Measurements from ENCODE around the gene CLDN5. TPM values are rescaled to one million over a fixed set of nuclear protein-coding genes. Genes with fewer than 3 reads are reported as not detected.

The CLDN5 gene
- total RNA-seq, 1 donor from 2014 or later = 228 TPM

DNA sequence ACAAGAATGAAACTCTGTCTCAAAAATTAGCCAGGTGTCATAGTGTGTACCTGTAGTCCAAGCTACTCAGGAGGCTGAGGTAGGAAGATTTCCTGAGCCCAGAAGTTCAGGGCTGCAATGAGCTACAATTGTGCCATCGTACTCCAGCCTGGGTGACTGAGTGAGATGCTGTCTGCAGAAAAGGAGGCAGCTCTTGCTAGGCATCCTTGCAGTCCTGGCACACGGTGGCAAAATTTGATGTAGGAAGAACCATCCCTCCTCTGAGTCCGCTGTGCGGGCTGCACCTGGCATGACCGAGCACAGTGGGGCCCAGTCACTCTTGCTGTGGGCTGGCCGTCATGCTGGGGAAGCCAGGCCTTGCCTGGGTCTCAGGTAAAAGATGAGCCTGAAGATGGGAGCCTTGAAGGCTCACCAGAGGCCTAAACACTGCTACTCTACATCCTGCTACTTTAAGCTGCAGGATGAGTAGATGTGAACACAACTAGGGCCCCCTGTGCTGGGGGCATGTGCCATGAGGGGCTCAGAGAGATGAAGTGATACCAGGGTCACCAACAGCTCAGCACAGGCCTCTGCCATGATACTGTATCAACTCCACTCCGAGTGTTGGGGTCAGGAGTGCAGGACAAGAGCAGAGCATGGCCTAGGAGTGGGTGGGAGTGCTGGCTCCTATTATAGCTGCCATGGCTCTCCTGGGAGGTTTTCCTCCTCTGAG is 25.9 kb downstream of the CLDN5 start:
- no peaks in the 10 kb centered on the region for H3K4me1 ChIP-seq
- H3K27ac ChIP-seq = no peak overlapping the region
- H3K4me3 ChIP-seq = no peak overlapping the region
- no peaks in the 10 kb centered on the region for H3K36me3 ChIP-seq
- intact Hi-C loops (cut with DNase I) = no loop called here
- H3K9me3 ChIP-seq = no peaks in the 10 kb centered on the region
- H3K27me3 ChIP-seq = no peaks in the 10 kb centered on the region
- peak in 1 of 2 donors; percentile 75 for DNase-seq (ENCODE audit: extremely low spot score in 2 of 2)
- no peak for TF ChIP-seq POLR2AphosphoS5 (IDR thresholded peaks at IDR 0.05; ENCODE audit: insufficient read depth in 1 of 2, low read depth in 1 of 2)
- no peak for TF ChIP-seq POLR2A (IDR thresholded peaks at IDR 0.05)
- TF ChIP-seq, protein P1, sequence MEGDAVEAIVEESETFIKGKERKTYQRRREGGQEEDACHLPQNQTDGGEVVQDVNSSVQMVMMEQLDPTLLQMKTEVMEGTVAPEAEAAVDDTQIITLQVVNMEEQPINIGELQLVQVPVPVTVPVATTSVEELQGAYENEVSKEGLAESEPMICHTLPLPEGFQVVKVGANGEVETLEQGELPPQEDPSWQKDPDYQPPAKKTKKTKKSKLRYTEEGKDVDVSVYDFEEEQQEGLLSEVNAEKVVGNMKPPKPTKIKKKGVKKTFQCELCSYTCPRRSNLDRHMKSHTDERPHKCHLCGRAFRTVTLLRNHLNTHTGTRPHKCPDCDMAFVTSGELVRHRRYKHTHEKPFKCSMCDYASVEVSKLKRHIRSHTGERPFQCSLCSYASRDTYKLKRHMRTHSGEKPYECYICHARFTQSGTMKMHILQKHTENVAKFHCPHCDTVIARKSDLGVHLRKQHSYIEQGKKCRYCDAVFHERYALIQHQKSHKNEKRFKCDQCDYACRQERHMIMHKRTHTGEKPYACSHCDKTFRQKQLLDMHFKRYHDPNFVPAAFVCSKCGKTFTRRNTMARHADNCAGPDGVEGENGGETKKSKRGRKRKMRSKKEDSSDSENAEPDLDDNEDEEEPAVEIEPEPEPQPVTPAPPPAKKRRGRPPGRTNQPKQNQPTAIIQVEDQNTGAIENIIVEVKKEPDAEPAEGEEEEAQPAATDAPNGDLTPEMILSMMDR (IDR thresholded peaks at IDR 0.05) = no peak

DNA sequence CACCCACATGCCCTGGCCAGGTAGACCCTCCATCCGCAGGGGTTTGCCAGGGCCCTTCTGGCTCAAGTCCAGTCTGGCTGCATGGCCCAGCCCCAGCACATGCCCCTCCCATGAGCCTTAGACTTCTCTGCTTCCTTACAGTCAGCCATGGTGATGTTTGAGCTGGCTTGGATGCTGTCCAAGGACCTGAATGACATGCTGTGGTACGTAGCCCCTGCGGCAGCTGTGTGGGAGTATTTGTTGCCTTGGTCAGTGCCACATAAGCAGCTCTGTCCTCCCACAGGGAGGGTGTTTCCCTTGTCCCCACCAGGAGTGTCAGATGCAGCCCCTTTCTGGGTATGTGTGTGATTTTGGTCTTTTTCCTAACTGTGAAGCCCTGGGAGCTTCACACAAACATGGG is 27.0 kb downstream of the CLDN5 start:
- no peaks in the 10 kb centered on the region for H3K4me1 ChIP-seq
- no peaks in the 10 kb centered on the region for H3K9me3 ChIP-seq
- H3K36me3 ChIP-seq = no peaks in the 10 kb centered on the region
- no peak for DNase-seq (ENCODE audit: extremely low spot score in 2 of 2)
- H3K4me3 ChIP-seq = no peak overlapping the region
- TF ChIP-seq, protein P1 (IDR thresholded peaks at IDR 0.05) = no peak
- TF ChIP-seq POLR2A (IDR thresholded peaks at IDR 0.05) (no peak), POLR2AphosphoS5 (IDR thresholded peaks at IDR 0.05; ENCODE audit: insufficient read depth in 1 of 2, low read depth in 1 of 2) (no peak)
- no peaks in the 10 kb centered on the region for H3K27me3 ChIP-seq
- intact Hi-C loops (cut with DNase I) = no loop called here
- no peak overlapping the region for H3K27ac ChIP-seq

DNA sequence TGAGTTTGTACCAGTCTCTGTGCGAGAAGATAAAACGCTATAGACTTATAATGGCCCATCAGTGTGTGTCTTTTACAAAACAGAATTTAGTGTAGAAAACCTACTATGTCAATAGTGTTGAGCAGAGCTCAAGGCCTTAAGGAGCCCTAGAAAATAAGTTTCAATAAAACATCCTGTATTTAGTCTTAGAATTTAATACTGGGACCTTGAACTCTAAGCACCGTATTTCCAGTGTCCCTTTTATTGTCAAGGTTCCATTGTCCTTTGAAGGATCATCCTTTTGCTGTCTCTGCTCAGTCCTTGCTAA is 27.9 kb downstream of the CLDN5 start:
- DNase-seq (ENCODE audit: extremely low spot score in 2 of 2) = no peak
- Histone ChIP-seq H3K9me3 (no peaks in the 10 kb centered on the region), H3K27me3 (no peaks in the 10 kb centered on the region), H3K4me3 (no peak overlapping the region), H3K4me1 (no peaks in the 10 kb centered on the region), H3K27ac (no peak overlapping the region), H3K36me3 (no peaks in the 10 kb centered on the region)
- intact Hi-C loops (cut with DNase I) = no loop called here
- no peak for TF ChIP-seq POLR2A (IDR thresholded peaks at IDR 0.05)

DNA sequence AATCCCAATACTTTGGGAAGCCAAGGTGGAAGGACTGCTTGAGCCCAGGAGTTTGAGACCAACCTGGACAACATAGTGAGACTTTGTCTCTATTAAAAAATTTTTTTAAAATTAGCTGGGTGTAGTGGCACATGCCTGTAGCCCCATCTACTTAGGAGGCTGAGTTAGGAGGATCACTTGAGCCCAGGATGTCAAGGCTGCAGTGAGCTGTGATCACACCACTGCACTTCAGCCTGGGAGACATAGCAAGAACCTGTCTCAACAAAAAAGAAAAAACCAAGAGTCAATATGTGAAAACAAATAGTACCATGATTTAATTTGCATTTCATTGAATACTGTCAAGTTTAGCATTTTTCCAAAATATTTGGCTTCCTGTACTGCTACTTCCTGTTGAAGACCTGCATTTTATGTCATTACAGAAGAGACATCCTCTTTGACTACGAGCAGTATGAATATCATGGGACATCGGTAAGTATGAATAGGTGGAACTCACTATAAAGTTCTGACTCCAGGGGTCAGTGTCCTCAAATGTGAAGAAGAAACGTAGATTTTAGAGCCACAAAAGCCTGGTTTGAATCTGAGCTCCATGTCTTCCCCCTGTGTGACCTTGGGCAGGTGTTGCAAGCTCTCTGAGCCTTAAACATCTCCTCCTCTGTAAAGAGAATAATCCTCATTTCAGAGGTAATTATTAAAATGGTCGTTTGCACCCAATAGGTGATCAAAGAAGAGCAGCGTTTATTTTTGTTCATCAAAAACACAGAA is 28.5 kb downstream of the CLDN5 start:
- no peaks in the 10 kb centered on the region for H3K36me3 ChIP-seq
- DNase-seq (ENCODE audit: extremely low spot score in 2 of 2) = no peak
- H3K27ac ChIP-seq = no peak overlapping the region
- TF ChIP-seq POLR2A (IDR thresholded peaks at IDR 0.05) = no peak
- TF ChIP-seq, protein P1 (IDR thresholded peaks at IDR 0.05) = peak in 1 of 3 experiments; percentile 16
- H3K4me1 ChIP-seq = no peaks in the 10 kb centered on the region
- H3K4me3 ChIP-seq = no peak overlapping the region
- no peaks in the 10 kb centered on the region for H3K27me3 ChIP-seq
- no peaks in the 10 kb centered on the region for H3K9me3 ChIP-seq
- intact Hi-C loops (cut with DNase I) = no loop called here

DNA sequence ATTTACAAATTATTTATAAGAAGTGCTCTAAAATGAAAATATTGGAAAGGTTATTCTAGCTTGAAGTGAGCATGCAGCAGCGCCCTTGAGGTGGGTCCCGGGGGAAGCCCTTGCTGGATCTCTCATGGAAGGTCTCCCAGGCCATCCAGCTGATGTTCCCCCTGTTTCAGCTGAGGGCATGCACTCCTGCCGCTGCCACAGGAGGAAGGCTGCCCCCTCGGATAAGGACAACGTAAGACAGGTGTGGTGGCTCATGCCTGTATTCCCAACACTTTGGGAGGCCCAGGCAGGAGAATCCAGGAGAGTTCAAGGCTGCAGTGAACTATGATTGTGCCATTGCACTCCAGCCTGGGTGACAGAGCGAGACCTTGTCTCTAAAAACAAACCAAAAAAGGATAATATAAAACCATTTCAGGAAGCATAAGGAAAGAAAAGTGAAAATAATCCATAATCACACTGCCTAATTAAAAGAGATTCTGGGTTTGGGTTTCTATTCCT is 29.5 kb downstream of the CLDN5 start:
- TF ChIP-seq, protein P1 (IDR thresholded peaks at IDR 0.05) = no peak
- TF ChIP-seq POLR2A (IDR thresholded peaks at IDR 0.05) (no peak), POLR2AphosphoS5 (IDR thresholded peaks at IDR 0.05; ENCODE audit: insufficient read depth in 1 of 2, low read depth in 1 of 2) (no peak)
- Histone ChIP-seq H3K27me3 (no peaks in the 10 kb centered on the region), H3K27ac (no peak overlapping the region), H3K4me1 (no peaks in the 10 kb centered on the region), H3K36me3 (no peaks in the 10 kb centered on the region), H3K9me3 (no peaks in the 10 kb centered on the region), H3K4me3 (no peak overlapping the region)
- intact Hi-C loops (cut with DNase I) = no loop called here
- no peak for DNase-seq (ENCODE audit: extremely low spot score in 2 of 2)
